Gastrocnemius medialis (tissue), 4 donors: Measurements from ENCODE around the gene LTBP4.

Source experiments
- CTCF ChIP-seq, 5 experiments: fragments of 450-650 bp in 3 of 5; fragments of 200-600 bp in 2 of 5; sonication (generic) in 2 of 5; IDR thresholded peaks in 4 of 5; conservative IDR thresholded peaks in 1 of 5; 1 replicate in 4 of 5; 2 replicates in 1 of 5; pipeline ENCODE4 v1.5.1; 2016 to 2019; ENCODE audit warnings: antibody characterized with exemption in 5 of 5, mild to moderate bottlenecking in 3 of 5, moderate library complexity in 3 of 5
- POLR2A ChIP-seq, 2 donors: fragments of 450-650 bp; IDR thresholded peaks; one replicate each; pipeline ENCODE4 v1.6.1; 2017; ENCODE audit warnings: antibody characterized with exemption in 2 of 2, mild to moderate bottlenecking in 2 of 2, moderate library complexity in 2 of 2

- TF ChIP-seq POLR2A (IDR thresholded peaks at IDR 0.05), result no peak
- no peak for TF ChIP-seq CTCF (IDR thresholded peaks at IDR 0.05 in 4 of 5, conservative IDR thresholded peaks at IDR 0.05 in 1 of 5)
Observed at GRCh38 chr19:40641281-40641680, 40.1 kb downstream of the LTBP4 start.
